Activated T-helper 2 cell treated with anti-CD3 and anti-CD28 coated beads, Interferon-gamma antibody, Interleukin-2, Interleukin-4, amounts not matched to agents 10 μg/mL and 5 μg/mL and 100 μg/mL, durations not matched to agents 14 hours and 24 hours and 36 hours (primary cell): ENCODE measurements around the gene SRGAP3. TPM values are rescaled to one million over a fixed set of nuclear protein-coding genes. Genes with fewer than 3 reads are reported as not detected.

Experiments
- DNase-seq: peaks from one replicate; pipeline ENCODE4 v3.0.0; 2021; ENCODE audit warnings: low spot score
- H3K27ac Mint-ChIP-seq: one replicate; pipeline ENCODE4 v1.8.0; 2021; ENCODE audit warnings: mixed read lengths
- H3K27me3 Mint-ChIP-seq: one replicate; pipeline ENCODE4 v1.8.0; 2021; ENCODE audit warnings: low read depth, mixed read lengths
- H3K36me3 Mint-ChIP-seq: one replicate; pipeline ENCODE4 v1.8.0; 2021; ENCODE audit warnings: low read depth, mixed read lengths
- H3K4me1 Mint-ChIP-seq: one replicate; pipeline ENCODE4 v1.8.0; 2021; ENCODE audit warnings: low read depth, mixed read lengths
- H3K4me3 Mint-ChIP-seq: one replicate; pipeline ENCODE4 v1.8.0; 2021; ENCODE audit warnings: low read depth, mild to moderate bottlenecking, moderate library complexity, mixed read lengths
- H3K9me3 Mint-ChIP-seq: one replicate; pipeline ENCODE4 v1.8.0; 2021; ENCODE audit warnings: mixed read lengths
- intact Hi-C: fragments of 100-400 bp; cut with micrococcal nuclease; formaldehyde crosslinking; loops from one replicate; pipeline ENCODE4 v1.15.1; 2023
- total RNA-seq: library from RNA; stranded (reverse); gene quantifications from 2 replicates; pipeline ENCODE4 v1.2.3, GENCODE V29; 2022

SRGAP3 gene
- total RNA-seq, 1 donor from 2014 or later, result 0.71 TPM

- no peak for DNase-seq
- Mint-ChIP-seq H3K27me3 (peaks cover 9% of the 10 kb centered on the region), H3K9me3 (no peaks in the 10 kb centered on the region), H3K27ac (no peak overlapping the region), H3K4me3 (no peak overlapping the region), H3K4me1 (no peaks in the 10 kb centered on the region), H3K36me3 (no peaks in the 10 kb centered on the region)
- intact Hi-C loops, result no loop called here
Observed at GRCh38 chr3:8984526-8984925, 264.9 kb downstream of the SRGAP3 start.

GRCh38 chr3:8984081-8984480 is 265.4 kb downstream of the SRGAP3 start:
- no peak for DNase-seq
- Mint-ChIP-seq H3K4me3 (no peak overlapping the region), H3K9me3 (no peaks in the 10 kb centered on the region), H3K27ac (no peak overlapping the region), H3K36me3 (no peaks in the 10 kb centered on the region), H3K4me1 (no peaks in the 10 kb centered on the region), H3K27me3 (peaks cover 12% of the 10 kb centered on the region)
- intact Hi-C loops, result no loop called here

- H3K27ac Mint-ChIP-seq, result no peak overlapping the region
Observed at GRCh38 chr3:8983591-8983990, 265.9 kb downstream of the SRGAP3 start.

GRCh38 chr3:8983026-8983425 is 266.4 kb downstream of the SRGAP3 start:
- Mint-ChIP-seq H3K27ac (no peak overlapping the region), H3K4me1 (no peaks in the 10 kb centered on the region), H3K36me3 (no peaks in the 10 kb centered on the region), H3K4me3 (no peak overlapping the region), H3K27me3 (peaks cover 12% of the 10 kb centered on the region), H3K9me3 (no peaks in the 10 kb centered on the region)
- intact Hi-C loops, result no loop called here
- no peak for DNase-seq

More at GRCh38 chr3:8983591-8983990, 265.9 kb downstream of the SRGAP3 start:
- H3K36me3 Mint-ChIP-seq, result no peaks in the 10 kb centered on the region
- peaks cover 12% of the 10 kb centered on the region for H3K27me3 Mint-ChIP-seq
- intact Hi-C loops, result no loop called here
- H3K4me3 Mint-ChIP-seq, result no peak overlapping the region
- no peaks in the 10 kb centered on the region for H3K4me1 Mint-ChIP-seq
- DNase-seq, result no peak
- no peaks in the 10 kb centered on the region for H3K9me3 Mint-ChIP-seq

- Mint-ChIP-seq H3K4me3 (no peak overlapping the region), H3K27me3 (peaks cover 12% of the 10 kb centered on the region), H3K27ac (no peak overlapping the region), H3K4me1 (no peaks in the 10 kb centered on the region), H3K9me3 (no peaks in the 10 kb centered on the region), H3K36me3 (no peaks in the 10 kb centered on the region)
- intact Hi-C loops, result no loop called here
- DNase-seq, result no peak
Observed at GRCh38 chr3:8982509-8982908, 266.9 kb downstream of the SRGAP3 start.

GRCh38 chr3:8981700-8982099 is 267.7 kb downstream of the SRGAP3 start:
- Mint-ChIP-seq H3K4me1 (no peaks in the 10 kb centered on the region), H3K9me3 (no peaks in the 10 kb centered on the region), H3K27me3 (peaks cover 12% of the 10 kb centered on the region)

GRCh38 chr3:8981296-8981695 is 268.1 kb downstream of the SRGAP3 start:
- intact Hi-C loops, result no loop called here
- Mint-ChIP-seq H3K4me1 (no peaks in the 10 kb centered on the region), H3K9me3 (no peaks in the 10 kb centered on the region)

More at GRCh38 chr3:8981700-8982099, 267.7 kb downstream of the SRGAP3 start:
- no peaks in the 10 kb centered on the region for H3K36me3 Mint-ChIP-seq
- no peak overlapping the region for H3K4me3 Mint-ChIP-seq
- intact Hi-C loops, result no loop called here
- no peak for DNase-seq
- no peak overlapping the region for H3K27ac Mint-ChIP-seq

GRCh38 chr3:8980756-8981257 is 268.6 kb downstream of the SRGAP3 start:
- intact Hi-C loops, result no loop called here
- H3K36me3 Mint-ChIP-seq, result no peaks in the 10 kb centered on the region
- H3K9me3 Mint-ChIP-seq, result no peaks in the 10 kb centered on the region

More at GRCh38 chr3:8981296-8981695, 268.1 kb downstream of the SRGAP3 start:
- DNase-seq, result no peak
- H3K27me3 Mint-ChIP-seq, result peaks cover 12% of the 10 kb centered on the region
- H3K4me3 Mint-ChIP-seq, result no peak overlapping the region
- no peak overlapping the region for H3K27ac Mint-ChIP-seq
- H3K36me3 Mint-ChIP-seq, result no peaks in the 10 kb centered on the region

GRCh38 chr3:8979262-8979661 is 270.2 kb downstream of the SRGAP3 start:
- Mint-ChIP-seq H3K27ac (no peak overlapping the region), H3K36me3 (no peaks in the 10 kb centered on the region), H3K27me3 (peaks cover 12% of the 10 kb centered on the region), H3K4me3 (no peak overlapping the region), H3K9me3 (no peaks in the 10 kb centered on the region), H3K4me1 (no peaks in the 10 kb centered on the region)
- intact Hi-C loops, result no loop called here
- no peak for DNase-seq

More at GRCh38 chr3:8980756-8981257, 268.6 kb downstream of the SRGAP3 start:
- Mint-ChIP-seq H3K27me3 (peaks cover 12% of the 10 kb centered on the region), H3K27ac (no peak overlapping the region), H3K4me3 (no peak overlapping the region), H3K4me1 (no peaks in the 10 kb centered on the region)
- no peak for DNase-seq

GRCh38 chr3:8978551-8978950 is 270.9 kb downstream of the SRGAP3 start:
- Mint-ChIP-seq H3K9me3 (no peaks in the 10 kb centered on the region), H3K4me1 (no peaks in the 10 kb centered on the region), H3K36me3 (no peaks in the 10 kb centered on the region), H3K27me3 (peaks cover 12% of the 10 kb centered on the region), H3K27ac (no peak overlapping the region), H3K4me3 (no peak overlapping the region)
- intact Hi-C loops, result no loop called here
- no peak for DNase-seq

- Mint-ChIP-seq H3K4me3 (no peak overlapping the region), H3K36me3 (no peaks in the 10 kb centered on the region), H3K4me1 (no peaks in the 10 kb centered on the region), H3K27me3 (peaks cover 11% of the 10 kb centered on the region), H3K27ac (no peak overlapping the region), H3K9me3 (no peaks in the 10 kb centered on the region)
- DNase-seq, result no peak
- intact Hi-C loops, result no loop called here
Observed at GRCh38 chr3:8976540-8977182, 272.8 kb downstream of the SRGAP3 start.

- Mint-ChIP-seq H3K9me3 (no peaks in the 10 kb centered on the region), H3K4me3 (no peak overlapping the region), H3K27ac (no peak overlapping the region), H3K36me3 (no peaks in the 10 kb centered on the region), H3K27me3 (peaks cover 8% of the 10 kb centered on the region), H3K4me1 (peaks cover 5% of the 10 kb centered on the region)
- intact Hi-C loops, result no loop called here
- DNase-seq, result no peak
Observed at GRCh38 chr3:8975081-8976020, 274.1 kb downstream of the SRGAP3 start.

- Mint-ChIP-seq H3K9me3 (no peaks in the 10 kb centered on the region), H3K4me3 (no peak overlapping the region), H3K4me1 (peaks cover 5% of the 10 kb centered on the region), H3K36me3 (no peaks in the 10 kb centered on the region), H3K27ac (no peak overlapping the region), H3K27me3 (peaks cover 3% of the 10 kb centered on the region)
- DNase-seq, result no peak
- intact Hi-C loops, result no loop called here
Observed at GRCh38 chr3:8974458-8974857, 275.0 kb downstream of the SRGAP3 start.
